ENCODE measurements around the gene THSD4.

DNA sequence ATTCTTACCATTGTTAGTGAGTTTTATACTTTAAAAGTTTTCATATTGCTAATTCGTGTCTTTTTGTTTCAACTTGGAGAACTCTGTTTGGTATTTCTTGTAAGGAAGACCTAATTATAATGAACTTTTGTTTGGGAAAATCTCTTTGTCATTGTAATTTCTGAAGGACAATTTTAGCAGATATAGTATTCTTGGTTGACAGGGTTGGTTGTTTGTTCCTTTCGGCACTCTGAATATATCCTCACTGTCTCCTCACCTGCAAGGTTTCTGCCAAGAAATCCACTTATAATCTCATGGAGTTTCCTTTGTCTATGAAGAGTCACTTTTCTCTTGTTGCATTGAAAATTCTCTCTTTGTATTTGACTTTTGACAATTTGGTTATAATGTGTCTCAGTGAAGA is 469.9 kb downstream of the THSD4 start:
- TF ChIP-seq, protein P1, sequence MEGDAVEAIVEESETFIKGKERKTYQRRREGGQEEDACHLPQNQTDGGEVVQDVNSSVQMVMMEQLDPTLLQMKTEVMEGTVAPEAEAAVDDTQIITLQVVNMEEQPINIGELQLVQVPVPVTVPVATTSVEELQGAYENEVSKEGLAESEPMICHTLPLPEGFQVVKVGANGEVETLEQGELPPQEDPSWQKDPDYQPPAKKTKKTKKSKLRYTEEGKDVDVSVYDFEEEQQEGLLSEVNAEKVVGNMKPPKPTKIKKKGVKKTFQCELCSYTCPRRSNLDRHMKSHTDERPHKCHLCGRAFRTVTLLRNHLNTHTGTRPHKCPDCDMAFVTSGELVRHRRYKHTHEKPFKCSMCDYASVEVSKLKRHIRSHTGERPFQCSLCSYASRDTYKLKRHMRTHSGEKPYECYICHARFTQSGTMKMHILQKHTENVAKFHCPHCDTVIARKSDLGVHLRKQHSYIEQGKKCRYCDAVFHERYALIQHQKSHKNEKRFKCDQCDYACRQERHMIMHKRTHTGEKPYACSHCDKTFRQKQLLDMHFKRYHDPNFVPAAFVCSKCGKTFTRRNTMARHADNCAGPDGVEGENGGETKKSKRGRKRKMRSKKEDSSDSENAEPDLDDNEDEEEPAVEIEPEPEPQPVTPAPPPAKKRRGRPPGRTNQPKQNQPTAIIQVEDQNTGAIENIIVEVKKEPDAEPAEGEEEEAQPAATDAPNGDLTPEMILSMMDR (IDR thresholded peaks at IDR 0.05; ENCODE audit: insufficient read depth, low read length), result no peak
- no peak for TF ChIP-seq POLR2AphosphoS5 (IDR thresholded peaks at IDR 0.05; ENCODE audit: low read depth)
- TF ChIP-seq, protein P2, sequence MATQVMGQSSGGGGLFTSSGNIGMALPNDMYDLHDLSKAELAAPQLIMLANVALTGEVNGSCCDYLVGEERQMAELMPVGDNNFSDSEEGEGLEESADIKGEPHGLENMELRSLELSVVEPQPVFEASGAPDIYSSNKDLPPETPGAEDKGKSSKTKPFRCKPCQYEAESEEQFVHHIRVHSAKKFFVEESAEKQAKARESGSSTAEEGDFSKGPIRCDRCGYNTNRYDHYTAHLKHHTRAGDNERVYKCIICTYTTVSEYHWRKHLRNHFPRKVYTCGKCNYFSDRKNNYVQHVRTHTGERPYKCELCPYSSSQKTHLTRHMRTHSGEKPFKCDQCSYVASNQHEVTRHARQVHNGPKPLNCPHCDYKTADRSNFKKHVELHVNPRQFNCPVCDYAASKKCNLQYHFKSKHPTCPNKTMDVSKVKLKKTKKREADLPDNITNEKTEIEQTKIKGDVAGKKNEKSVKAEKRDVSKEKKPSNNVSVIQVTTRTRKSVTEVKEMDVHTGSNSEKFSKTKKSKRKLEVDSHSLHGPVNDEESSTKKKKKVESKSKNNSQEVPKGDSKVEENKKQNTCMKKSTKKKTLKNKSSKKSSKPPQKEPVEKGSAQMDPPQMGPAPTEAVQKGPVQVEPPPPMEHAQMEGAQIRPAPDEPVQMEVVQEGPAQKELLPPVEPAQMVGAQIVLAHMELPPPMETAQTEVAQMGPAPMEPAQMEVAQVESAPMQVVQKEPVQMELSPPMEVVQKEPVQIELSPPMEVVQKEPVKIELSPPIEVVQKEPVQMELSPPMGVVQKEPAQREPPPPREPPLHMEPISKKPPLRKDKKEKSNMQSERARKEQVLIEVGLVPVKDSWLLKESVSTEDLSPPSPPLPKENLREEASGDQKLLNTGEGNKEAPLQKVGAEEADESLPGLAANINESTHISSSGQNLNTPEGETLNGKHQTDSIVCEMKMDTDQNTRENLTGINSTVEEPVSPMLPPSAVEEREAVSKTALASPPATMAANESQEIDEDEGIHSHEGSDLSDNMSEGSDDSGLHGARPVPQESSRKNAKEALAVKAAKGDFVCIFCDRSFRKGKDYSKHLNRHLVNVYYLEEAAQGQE (IDR thresholded peaks at IDR 0.05; ENCODE audit: insufficient replicate concordance, low read depth), result no peak

Measured in HL-60 (cell line).